HG02623 (cell line): ENCODE results near the gene SCAF4.
A peak's percentile ranks its signal among the peaks of the same experiment; 100 is the strongest.
"Not testable (repeated sequence)": the region's sequence is repeated elsewhere in the genome, so short reads cannot be mapped to it uniquely, and the experiment has no call there.

Source experiments
- ATAC-seq: cut with Tn5 transposase; IDR thresholded peaks from one replicate; pipeline ENCODE4 v1.9.1; 2021; ENCODE audit warnings: moderate library complexity; ENCODE audit not compliant: unreplicated experiment

The SCAF4 gene

DNA sequence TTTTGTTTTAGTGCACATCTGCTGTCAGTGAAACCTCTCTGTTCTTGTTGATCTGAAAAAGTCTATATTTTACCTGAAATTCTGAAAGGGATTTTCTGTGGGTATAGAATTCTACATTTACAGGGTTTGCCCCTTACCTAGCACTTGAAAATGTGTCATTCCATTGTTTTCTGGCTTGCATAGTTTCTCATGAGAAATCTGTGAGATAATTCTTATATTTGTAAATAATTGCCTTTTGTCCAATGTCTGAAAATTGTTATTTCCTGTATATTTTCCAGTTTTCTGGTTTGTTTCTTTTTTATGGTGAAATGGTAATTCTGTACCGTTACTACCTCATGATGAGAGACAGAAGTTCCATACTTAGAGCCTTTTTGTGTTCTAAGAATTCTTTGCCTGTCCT, 11.8 kb upstream of the SCAF4 start:
- ATAC-seq: no peak

DNA sequence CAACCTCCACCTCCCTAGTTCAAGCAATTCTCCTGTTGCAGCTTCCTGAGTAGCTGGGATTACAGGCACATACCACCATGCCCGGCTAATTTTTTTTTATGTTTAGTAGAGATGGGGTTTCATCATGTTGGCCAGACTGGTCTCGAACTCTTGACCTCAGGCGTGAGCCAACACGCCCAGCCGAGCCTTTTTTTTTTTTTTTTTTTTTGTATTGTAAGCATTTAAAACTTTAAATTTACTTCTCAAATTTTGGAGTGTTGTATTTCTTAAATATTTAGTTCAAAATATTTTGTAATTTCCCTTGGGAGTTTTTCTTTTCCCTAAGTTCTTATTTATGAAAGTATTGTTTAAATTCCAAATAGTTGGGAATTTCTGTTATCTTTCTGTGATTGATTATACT, 9.2 kb upstream of the SCAF4 start:
- no peak for ATAC-seq

DNA sequence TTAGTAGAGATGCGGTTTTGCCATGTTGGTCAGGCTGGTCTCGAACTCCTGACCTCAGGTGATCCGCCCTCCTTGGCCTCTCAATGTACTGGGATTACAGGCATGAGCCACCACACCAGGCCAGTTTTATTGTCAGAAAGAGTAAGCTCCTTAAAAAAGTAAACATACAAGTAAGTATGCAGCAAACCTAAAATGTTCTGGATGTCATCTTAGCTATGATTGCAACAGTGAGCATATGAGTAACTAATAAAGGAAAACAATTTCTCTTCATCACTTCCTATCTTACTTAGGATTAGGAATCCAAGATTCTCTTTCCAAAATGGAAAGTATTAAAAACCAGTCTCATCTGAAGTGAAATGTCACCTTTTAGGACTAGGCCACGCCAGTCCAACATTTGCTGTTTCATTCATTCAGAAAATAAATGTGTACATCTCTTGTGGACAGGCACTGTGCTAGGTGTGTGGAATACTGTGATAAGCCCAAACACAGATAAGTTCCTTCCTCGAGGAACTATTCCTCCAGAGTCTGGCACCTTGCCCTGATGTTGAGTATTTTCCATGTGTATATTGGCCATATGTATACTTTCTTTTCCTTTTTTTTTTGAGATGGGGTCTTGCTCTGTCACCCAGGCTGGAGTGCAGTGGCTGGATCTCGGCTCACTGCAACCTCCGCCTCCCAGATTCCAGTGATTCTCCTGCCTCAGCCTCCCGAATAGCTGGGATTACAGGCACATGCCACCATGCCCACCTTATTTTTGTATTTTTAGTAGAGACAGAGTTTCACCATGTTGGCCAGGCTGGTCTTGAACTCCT, 5.9 kb upstream of the SCAF4 start:
- ATAC-seq: not testable (repeated sequence)

DNA sequence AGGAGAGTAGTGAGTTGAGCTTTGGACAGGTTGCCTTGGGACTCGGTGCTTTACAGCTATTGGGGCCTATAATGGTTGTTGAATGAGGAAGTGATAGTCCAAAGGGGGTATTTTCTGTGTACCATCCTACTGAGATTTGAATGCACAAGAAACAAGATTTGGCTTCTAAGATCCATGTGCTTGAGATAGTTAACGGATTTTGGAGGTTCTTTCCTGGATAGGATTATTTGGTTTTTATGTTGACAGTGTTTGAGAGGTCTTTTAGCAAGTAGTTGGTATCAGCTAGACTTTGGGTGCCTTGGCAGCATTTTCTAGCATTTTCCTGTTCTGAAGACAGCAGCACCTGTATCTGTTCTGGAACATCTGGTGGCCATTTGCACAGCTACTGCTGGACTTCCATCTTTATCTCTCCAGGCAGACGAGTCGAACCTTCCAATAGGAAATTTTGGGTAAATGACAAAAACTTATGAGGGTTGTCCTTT, 3.6 kb upstream of the SCAF4 start:
- no peak for ATAC-seq

DNA sequence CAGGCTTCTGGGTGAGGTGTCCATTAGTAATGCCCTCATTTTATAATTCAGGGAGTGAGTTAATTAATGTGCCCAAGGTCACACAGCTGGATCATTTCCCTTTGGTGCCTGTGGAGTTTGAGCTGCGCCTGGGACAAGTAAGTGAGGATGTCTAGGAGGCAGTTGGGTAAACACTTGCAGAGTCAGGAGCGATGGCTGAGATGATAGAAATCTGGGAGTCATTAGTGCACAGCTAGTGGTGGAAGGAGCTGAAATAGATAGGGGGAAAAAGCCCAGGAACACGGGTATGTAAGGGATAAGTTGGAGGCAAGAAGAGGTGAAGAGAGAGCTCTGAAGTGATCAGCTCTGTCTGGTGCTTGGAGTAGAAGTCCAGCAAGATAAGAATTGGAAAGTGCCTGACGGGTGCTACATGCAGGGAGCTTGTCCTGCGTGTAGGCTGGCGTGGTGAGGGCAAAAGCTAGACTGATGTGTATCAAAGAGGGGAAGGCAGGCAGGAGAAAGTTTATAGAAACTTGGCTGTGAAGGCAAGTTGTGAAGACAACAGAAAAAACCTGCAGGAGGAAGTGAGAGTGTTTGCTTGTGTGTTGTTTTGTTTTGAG, 1.7 kb upstream of the SCAF4 start:
- ATAC-seq: no peak

DNA sequence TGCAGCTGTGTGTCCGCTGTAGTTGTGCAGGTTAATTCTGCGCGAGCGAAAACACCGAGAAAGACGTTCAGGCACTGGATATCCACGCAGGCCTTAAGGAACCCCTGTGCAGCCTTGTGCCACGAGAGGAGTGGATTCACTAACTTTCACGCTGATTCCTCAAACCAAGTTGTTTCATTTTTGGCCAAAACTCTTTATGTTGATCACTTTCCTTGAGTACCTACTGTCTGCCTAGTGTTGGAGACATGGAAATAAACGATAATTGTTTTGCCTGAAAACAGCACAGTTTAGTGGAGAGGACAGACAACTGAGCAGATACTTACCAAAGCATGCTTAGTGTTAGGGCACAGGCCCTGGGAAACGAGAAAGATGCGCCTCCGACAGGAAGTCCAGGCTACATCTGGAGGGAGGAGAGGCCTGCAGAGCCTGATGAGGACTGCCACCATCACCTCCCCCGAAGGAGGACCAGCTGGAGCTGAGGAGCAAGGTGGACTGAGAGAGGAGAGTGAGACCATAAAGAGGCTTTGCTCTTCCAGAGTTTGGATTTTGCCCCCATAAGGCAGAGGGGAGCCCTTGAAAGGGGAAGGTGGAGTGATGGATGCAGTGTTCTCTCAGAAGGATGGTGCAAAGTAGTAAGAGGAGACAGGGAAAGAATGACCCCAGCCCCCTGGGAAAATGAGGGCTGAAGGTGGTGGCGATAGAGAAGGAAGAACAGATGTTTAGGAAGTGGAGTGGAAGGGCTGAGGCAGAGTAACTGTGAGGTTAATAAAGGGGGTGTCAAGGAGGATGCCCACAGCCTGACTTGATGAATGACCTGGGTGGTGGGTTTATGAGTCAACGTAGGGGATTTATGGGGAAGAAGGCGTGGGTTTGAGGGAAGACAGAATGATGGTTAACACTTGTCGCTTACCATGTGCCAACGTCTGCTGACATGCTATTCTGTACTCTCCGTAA, 956 bp upstream of the SCAF4 start:
- ATAC-seq: no peak

DNA sequence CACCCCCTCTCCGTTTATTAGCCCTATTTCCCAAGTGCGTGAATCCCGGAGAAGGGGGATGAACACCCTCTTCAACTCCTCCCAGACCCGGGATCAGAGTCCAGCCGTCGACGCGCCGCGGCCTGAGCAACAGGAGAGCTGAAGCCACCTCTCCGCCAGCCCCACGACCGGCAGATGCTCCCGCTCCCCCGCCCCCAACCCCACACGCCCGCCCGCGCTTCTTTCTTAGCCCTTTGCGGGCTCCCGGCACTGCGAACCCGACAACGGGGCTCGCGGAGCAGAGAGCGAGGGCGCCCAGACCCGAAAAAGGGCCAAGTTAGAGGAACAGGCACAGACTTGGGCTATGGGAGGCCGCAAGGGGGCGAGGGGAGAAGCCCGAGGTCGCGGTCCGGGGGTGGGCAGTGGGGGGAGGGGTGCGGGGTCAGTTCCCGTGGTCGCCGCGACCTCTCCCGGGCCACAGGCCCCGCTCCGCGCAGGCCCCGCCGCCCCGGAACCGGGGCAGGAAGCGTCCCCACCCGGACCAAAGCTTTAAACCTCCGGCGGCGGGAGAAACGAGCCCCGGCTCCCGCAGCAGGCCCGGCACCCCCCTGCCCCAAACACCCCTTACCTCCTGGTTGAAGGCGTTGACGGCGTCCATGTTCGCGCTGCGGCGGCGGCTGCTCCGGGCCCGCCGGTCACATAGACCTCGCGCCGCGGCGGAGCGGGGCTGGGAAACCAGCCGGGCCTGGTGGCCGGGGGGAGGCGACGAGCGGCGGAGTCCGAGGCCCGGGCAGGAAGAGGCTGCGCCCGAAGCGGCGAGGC, 662 bp downstream of the SCAF4 start:
- ATAC-seq: peak; percentile 10

DNA sequence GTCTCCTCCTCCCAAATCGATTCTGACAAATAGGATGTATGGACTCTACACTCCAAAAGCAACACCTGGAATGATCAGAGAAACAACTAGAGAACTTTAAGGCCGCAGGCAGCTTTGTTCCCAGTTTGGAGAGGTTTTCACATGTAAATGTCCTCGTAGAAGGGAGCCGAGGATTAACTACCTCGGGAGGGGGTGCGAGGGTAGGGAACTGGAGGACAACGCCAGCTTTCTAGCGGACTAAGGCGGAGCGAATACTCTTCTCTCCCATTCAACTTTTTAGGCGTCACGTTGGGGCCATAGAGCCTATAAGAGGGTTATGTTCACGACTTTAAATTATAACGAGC, 1.2 kb downstream of the SCAF4 start:
- no peak for ATAC-seq

DNA sequence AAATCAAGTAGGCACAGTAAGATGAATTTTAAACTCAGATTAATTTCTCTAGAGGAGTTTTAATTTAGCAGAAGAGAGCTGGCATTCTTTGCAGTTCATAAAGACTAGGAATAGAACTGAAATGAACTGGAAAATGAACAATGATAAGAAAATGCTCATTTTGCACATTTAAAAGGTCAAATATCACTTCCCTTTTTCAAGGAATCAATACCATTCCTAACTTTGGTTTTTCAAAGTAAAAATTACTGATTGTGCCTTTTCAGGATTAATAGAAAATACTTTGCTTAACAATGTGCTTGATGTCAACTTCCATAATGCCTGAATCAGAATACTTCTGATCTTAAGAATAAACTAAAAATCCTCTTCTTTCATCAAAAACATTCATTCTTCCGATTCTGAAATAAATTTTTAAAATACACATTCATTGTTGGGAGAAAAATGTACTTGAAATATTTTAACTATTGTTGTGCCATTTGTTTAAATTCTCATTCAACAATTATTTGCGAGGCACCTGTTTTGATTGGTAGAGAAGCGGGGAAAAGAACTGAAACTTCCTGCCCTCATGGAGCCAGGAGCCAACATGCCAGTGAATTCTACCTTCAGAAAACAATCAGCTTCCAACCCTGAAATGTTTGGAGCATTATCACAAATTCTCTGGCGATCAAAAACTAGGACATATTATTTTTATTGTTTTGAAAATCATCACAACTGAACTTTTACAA, 2.1 kb downstream of the SCAF4 start:
- no peak for ATAC-seq

DNA sequence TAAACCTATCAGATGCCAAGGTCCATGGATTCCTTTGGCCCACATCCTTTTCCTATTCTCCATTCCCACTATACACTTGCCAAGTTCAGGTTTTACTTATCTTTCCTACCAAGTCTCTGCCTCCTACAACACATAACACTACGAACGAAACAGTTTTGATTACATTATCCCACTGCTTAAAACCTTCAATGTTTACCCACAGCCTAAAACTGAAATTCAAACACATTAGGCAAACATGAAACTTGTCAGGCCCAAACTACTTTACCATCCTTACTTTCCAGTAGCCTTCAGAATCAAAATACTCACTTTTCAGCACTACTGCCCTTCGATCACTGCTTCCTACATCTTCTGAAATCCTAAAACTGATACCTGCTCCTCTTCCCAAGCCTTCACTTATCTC, 3.0 kb downstream of the SCAF4 start:
- ATAC-seq: no peak

DNA sequence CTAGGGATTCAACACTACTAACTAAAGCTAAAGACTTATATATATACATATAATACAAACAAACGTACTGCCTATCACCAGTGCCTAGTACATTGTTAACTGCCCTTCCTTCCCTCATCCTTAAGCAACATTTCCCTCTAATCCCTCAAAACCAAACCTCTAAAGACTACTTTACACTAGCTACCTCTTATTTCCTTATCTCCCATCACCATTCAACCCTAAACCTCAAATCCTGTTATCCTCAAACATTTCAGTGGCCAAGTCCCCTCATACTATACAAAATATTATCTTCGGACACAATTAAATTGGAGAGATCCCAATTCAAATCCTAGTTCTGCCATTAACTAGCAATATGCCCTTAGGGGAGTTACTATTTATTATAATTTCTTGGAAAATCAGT, 3.7 kb downstream of the SCAF4 start:
- no peak for ATAC-seq

DNA sequence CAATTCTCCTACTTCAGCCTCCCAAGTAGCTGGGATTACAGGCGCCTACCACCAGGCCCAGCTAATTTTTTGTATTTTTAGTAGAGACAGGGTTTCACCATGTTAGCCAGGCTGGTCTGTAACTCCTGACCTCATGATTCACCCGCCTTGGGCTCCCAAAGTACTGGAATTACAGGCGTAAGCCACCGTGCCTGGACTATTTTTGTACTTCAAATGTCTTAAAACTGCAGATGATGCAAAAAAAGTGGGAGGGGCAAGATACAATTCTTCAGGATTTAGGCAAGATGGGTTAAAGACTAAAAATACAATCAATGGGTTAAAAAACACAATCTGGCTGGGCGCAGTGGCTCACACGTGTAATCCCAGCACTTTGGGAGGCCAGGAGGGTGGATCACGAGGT, 4.7 kb downstream of the SCAF4 start:
- no peak for ATAC-seq

DNA sequence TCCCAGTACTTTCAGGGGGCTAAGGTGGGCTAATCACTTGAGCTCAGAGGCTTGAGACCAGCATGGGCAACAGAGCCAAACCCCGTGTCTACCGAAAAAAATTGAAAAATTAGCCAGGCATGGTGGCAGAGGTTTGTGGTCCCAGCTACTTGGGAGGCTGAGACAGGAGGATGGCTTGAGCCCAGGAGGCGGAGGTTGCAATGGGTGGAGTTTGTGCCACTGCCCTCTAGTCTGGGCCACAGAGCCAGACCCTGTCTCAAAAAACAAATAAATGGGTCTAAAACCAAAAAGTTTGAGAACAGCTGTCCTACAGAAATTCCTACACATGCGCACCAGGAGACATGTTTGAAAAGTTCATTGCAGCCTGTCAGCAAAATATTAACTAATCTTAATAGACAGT, 5.5 kb downstream of the SCAF4 start:
- no peak for ATAC-seq

DNA sequence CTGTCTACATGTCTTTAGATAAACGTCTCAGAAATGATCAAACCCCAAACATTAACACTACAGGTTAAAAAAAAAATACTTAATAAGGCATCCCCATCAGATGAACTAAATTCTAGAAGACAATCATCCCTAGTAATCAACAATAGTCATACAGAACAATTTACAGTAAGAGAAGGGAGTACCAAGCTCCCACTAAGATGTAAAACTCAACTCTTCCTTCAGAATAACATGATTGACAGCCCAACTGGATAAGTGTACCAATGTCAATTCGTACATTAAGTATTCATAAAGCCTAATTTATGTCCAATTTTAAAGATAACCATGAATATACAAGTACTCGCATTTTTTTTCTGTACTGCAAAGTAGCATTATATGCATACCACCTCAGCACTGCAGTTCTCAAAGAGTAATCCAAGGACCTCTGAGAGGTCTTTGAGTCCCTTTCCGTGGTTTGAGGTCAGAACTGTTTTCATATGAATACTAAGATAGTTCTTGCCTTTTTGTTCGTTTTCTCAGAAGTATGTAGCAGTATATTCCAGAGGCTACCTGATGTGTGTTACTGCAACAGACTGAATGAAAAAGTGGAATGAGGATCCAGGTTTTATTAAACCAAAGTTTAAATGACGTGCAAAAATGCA, 6.6 kb downstream of the SCAF4 start:
- no peak for ATAC-seq

DNA sequence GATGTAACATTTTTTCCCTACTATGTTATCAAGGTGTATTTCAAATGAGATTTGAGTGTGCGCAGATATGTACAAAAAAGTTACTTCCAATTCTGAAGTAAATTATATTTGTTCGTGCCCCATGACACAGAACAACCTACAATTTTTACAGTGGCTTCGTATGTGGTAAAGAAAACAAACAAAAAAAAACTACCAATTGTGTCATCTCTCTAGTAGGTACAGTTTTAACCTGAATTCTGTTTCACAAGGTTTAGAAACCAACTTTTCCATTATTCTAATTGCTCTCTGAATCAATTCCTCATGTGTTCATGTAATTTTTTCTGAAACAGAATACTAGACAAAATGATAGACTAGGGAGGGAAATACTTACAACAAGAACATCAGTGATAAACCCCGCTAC, 7.4 kb downstream of the SCAF4 start:
- ATAC-seq: no peak

DNA sequence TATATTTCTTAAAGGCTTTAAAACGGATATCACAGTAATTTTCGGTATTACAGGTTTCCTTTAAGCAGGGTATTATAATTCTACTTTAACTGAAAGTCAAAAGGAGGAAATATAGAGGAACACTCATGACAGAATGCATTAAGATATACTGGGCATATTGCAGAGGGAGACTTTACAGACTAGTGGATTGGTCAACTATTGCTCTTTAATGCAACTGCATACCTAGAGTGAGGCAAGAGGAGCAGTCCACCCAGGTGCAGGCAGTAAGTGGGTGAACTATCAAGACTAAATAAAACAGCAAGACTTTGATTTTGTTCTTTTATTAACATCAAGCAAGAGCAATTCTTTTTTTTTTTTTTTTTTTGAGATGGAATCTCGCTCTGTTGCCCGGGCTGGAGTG, 10.5 kb downstream of the SCAF4 start:
- no peak for ATAC-seq

DNA sequence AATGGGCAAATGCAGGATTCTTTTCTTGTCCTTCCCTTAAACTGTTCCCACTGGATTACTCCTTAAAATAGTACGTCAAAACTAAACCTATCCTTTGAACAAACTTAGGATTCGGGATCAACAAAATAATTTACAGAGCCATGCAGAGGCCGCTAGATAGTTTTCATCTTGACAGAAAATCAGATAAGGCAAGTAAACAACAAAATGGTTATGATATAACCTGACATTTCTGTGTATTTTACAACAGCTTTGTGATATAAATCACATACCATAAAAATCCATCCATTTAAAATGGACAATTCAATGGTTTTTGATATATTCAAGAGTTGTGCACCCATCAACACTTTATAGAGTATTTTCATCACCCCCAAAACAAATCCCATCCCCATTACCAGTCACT, 11.2 kb downstream of the SCAF4 start:
- ATAC-seq: no peak

DNA sequence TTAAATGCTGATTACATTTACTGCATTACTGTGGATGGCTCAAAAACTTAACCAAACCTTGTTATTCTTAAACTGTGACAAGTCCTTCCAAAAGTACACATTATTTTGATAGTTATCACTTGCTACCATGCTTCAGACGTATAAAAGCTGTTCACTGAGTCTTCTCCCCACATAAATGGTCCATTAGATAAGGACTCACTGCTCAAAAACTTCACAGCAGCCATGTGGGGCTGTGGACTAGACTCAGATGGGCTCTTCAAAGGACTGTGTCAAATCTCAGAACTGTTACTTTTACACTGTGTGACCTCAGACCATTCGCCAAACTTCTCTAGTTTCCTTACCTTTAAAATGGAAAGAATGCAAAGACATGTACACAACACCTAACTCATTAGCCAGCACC, 11.6 kb downstream of the SCAF4 start:
- no peak for ATAC-seq

DNA sequence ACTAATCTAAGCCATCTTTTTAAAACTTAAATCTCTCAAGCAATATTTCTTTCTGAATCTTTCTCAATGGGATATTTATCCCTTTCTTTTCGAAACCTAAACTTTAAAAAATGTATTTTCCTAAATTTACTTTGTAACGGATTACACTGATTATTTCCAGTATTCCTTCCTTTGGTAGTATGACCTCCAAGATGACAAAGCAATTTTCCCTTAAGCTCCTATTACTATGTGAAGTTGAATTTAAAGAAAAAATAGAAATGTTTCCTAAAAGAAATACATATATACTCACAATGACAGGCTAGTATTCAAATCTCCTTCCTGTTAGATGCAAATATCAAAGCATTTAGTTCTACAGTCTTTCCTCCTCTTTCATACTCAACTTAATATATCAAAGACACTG, 15.8 kb downstream of the SCAF4 start:
- ATAC-seq: no peak
